CD4-positive, CD25-positive, alpha-beta regulatory T cell (primary cell): ENCODE data around the gene ANAPC13. TPM values are rescaled to one million over a fixed set of nuclear protein-coding genes. Genes with fewer than 3 reads are reported as not detected.

Experiments
- ATAC-seq, 2 donors: fragments of 150-1000 bp; cut with Tn5 transposase; one replicate each; pipeline ENCODE4 v1.10.0; 2021; ENCODE audit warnings: low read depth in 2 of 2, moderate number of reproducible peaks in 2 of 2, moderate library complexity in 1 of 2
- DNase-seq, 3 donors: peaks; one replicate each; pipeline versions ENCODE4 v3.0.0 to v3.0.0-alpha.2; 2012 to 2022; ENCODE audit warnings: mixed read lengths in 1 of 3
- H3K27ac ChIP-seq: one replicate; pipeline ENCODE4 v1.7.0; 2013; ENCODE audit warnings: mild to moderate bottlenecking, low read length; ENCODE audit not compliant: insufficient read depth, poor library complexity, severe bottlenecking
- H3K27me3 ChIP-seq: one replicate; pipeline ENCODE4 v1.7.0; 2013; ENCODE audit warnings: low read length; ENCODE audit not compliant: control insufficient read depth, insufficient read depth
- H3K36me3 ChIP-seq: one replicate; pipeline ENCODE4 v1.7.0; 2013; ENCODE audit warnings: mild to moderate bottlenecking, low read length, moderate library complexity; ENCODE audit not compliant: control insufficient read depth, insufficient read depth
- H3K4me1 ChIP-seq: 2 replicates; pipeline ENCODE4 v1.7.0; 2013; ENCODE audit warnings: mild to moderate bottlenecking, low read length; ENCODE audit not compliant: insufficient read depth, control insufficient read depth, poor library complexity, severe bottlenecking
- H3K4me3 ChIP-seq: one replicate; pipeline ENCODE4 v1.7.0; 2013; ENCODE audit warnings: low read depth, mild to moderate bottlenecking, low read length, moderate library complexity
- H3K9me3 ChIP-seq, 2 experiments: 1 replicate in 1 of 2; 2 replicates in 1 of 2; pipeline ENCODE4 v1.7.0; 2013; ENCODE audit warnings: low read length in 2 of 2, mild to moderate bottlenecking in 1 of 2, moderate library complexity in 1 of 2; ENCODE audit not compliant: control insufficient read depth in 2 of 2
- H3K27ac Mint-ChIP-seq, 3 donors: one replicate each; pipeline ENCODE4 v1.8.0; 2020 to 2022; ENCODE audit warnings: mild to moderate bottlenecking in 3 of 3, mixed read lengths in 3 of 3, moderate library complexity in 2 of 3
- H3K27me3 Mint-ChIP-seq: one replicate; pipeline ENCODE4 v1.8.0; 2022; ENCODE audit warnings: mild to moderate bottlenecking, mixed read lengths
- H3K36me3 Mint-ChIP-seq: one replicate; pipeline ENCODE4 v1.8.0; 2020; ENCODE audit warnings: mixed read lengths
- H3K4me1 Mint-ChIP-seq, 4 donors: one replicate each; pipeline ENCODE4 v1.8.0; 2020 to 2022; ENCODE audit warnings: mixed read lengths in 4 of 4, mild to moderate bottlenecking in 1 of 4
- H3K4me3 Mint-ChIP-seq, 4 donors: one replicate each; pipeline ENCODE4 v1.8.0; 2020 to 2022; ENCODE audit warnings: mild to moderate bottlenecking in 4 of 4, mixed read lengths in 4 of 4, moderate library complexity in 3 of 4
- H3K9me3 Mint-ChIP-seq, 7 donors: one replicate each; pipeline ENCODE4 v1.8.0; 2020 to 2022; ENCODE audit warnings: mixed read lengths in 7 of 7, mild to moderate bottlenecking in 3 of 7, moderate library complexity in 2 of 7
- polyA plus RNA-seq, 4 donors: library from polyadenylated mRNA; unstranded; fragments of 300-500 nt; fragmentation: Illumina TruSeq; gene quantifications; one replicate each; pipeline ENCODE4 v1.2.3, GENCODE V29; 2021
- total RNA-seq: library from RNA; stranded (reverse); gene quantifications from one replicate; pipeline ENCODE4 v1.2.3, GENCODE V29; 2022

The ANAPC13 gene
- total and polyA plus RNA-seq, 5 donors from 2014 or later: 21.8 to 89.7 (median 80.4) TPM

DNA sequence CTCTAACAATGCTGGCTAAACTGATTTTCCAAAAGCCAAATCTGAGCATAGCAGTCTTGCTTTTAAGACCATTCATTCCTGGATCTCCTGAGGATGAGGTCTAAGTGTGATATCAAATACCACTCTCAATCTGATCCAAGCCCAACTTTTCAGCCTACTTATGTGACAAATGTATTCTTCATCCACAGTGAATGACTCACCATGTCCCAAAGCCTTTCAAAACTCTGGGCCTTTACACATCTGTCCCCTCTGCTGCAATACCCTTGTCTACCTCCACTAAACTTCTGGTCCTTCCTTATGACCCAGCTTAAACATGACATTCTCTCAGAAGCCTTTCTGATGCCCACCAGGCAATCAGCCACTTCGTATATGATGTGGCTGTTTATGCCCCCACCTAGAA lies 4.6 kb downstream of the ANAPC13 start:
- Histone ChIP-seq H3K9me3 (no peaks in the 10 kb centered on the region), H3K4me3 (no peak overlapping the region), H3K27ac (no peak overlapping the region), H3K27me3 (no peaks in the 10 kb centered on the region), H3K4me1 (peaks cover 27% of the 10 kb centered on the region), H3K36me3 (peaks cover 59% of the 10 kb centered on the region)
- peak overlapping the region in 1 of 4 donors; percentile 53 for H3K4me3 Mint-ChIP-seq
- no peak overlapping the region for H3K27ac Mint-ChIP-seq
- H3K4me1 Mint-ChIP-seq: peaks cover 22 to 39% (median 27%) of the 10 kb centered on the region in 4 donors
- H3K36me3 Mint-ChIP-seq: peaks cover 49% of the 10 kb centered on the region
- H3K9me3 Mint-ChIP-seq: no peaks in the 10 kb centered on the region
- peaks cover 7% of the 10 kb centered on the region for H3K27me3 Mint-ChIP-seq
- no peak for DNase-seq
- ATAC-seq: no peak

DNA sequence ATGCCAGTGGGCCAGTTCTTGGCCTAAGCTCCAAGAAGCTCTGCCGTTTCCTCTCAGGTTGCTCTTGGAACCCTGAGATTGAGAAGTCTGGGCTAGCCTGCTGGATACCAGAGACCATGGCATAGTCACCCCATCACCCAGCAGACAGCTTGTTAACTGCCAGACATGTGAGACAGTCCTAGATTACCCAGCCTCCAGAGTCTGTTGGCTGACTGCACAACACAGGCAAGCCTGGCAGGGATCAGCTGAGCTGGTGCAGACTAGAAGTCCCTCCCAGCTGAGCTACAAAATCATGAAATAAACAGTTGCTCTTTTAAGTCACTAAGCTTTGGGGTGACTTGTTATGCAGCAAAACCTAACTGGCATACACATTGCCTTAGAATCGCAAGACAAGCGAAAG lies 5.2 kb downstream of the ANAPC13 start:
- Histone ChIP-seq H3K27ac (no peak overlapping the region), H3K9me3 (no peaks in the 10 kb centered on the region), H3K4me1 (peaks cover 27% of the 10 kb centered on the region), H3K27me3 (no peaks in the 10 kb centered on the region), H3K4me3 (no peak overlapping the region), H3K36me3 (peaks cover 64% of the 10 kb centered on the region)
- peaks cover 21 to 33% (median 27%) of the 10 kb centered on the region in 4 donors for H3K4me1 Mint-ChIP-seq
- peaks cover 53% of the 10 kb centered on the region for H3K36me3 Mint-ChIP-seq
- no peak for ATAC-seq
- no peak overlapping the region for H3K27ac Mint-ChIP-seq
- no peaks in the 10 kb centered on the region for H3K9me3 Mint-ChIP-seq
- no peak for DNase-seq
- peaks cover 1% of the 10 kb centered on the region for H3K27me3 Mint-ChIP-seq
- H3K4me3 Mint-ChIP-seq: no peak overlapping the region

- Mint-ChIP-seq H3K27ac (no peak overlapping the region), H3K4me1 (peaks cover 9 to 19% (median 12%) of the 10 kb centered on the region in 4 donors), H3K36me3 (peaks cover 48% of the 10 kb centered on the region), H3K4me3 (no peak overlapping the region), H3K9me3 (no peaks in the 10 kb centered on the region), H3K27me3 (peaks cover 4% of the 10 kb centered on the region)
- no peaks in the 10 kb centered on the region for H3K9me3 ChIP-seq
- no peaks in the 10 kb centered on the region for H3K27me3 ChIP-seq
- no peak overlapping the region for H3K4me3 ChIP-seq
- H3K4me1 ChIP-seq: peaks cover 2% of the 10 kb centered on the region
- H3K27ac ChIP-seq: no peak overlapping the region
- DNase-seq (no peak), ATAC-seq (no peak)
- peaks cover 65% of the 10 kb centered on the region for H3K36me3 ChIP-seq
Measured at GRCh38 chr3:134477938-134478337, 7.8 kb downstream of the ANAPC13 start.

DNA sequence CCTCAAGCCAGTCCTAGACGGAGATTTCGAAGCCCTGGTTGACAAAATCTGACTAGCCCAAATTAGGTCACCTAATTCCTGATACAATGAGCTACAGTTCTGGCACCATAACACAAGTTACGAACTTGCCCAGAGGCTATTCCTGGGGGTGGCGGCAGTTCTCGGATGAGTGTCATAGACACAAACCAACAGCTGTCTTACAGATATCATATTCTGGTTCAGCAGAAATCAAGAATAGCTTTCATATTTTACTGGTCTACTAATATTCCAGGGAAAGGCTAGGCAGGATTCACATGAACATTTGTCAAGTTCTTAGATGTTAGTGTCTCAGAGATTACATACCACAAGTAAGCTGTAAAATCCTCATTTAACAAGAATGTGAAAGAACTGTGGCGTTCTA lies 8.8 kb downstream of the ANAPC13 start:
- Mint-ChIP-seq H3K27me3 (peaks cover 4% of the 10 kb centered on the region), H3K4me3 (no peak overlapping the region), H3K36me3 (peaks cover 41% of the 10 kb centered on the region), H3K9me3 (no peaks in the 10 kb centered on the region), H3K27ac (peak overlapping the region in 1 of 3 donors; percentile 29), H3K4me1 (peaks cover 7 to 13% (median 9%) of the 10 kb centered on the region in 4 donors)
- Histone ChIP-seq H3K9me3 (no peaks in the 10 kb centered on the region), H3K27me3 (no peaks in the 10 kb centered on the region), H3K36me3 (peaks cover 57% of the 10 kb centered on the region), H3K4me1 (no peaks in the 10 kb centered on the region), H3K27ac (no peak overlapping the region), H3K4me3 (no peak overlapping the region)
- ATAC-seq (no peak), DNase-seq (no peak)

- no peaks in the 10 kb centered on the region for H3K9me3 Mint-ChIP-seq
- H3K27ac Mint-ChIP-seq: peak overlapping the region in 1 of 3 donors; percentile 29
- Histone ChIP-seq H3K27me3 (no peaks in the 10 kb centered on the region), H3K27ac (no peak overlapping the region), H3K4me1 (no peaks in the 10 kb centered on the region), H3K36me3 (peaks cover 53% of the 10 kb centered on the region), H3K4me3 (no peak overlapping the region), H3K9me3 (no peaks in the 10 kb centered on the region)
- H3K27me3 Mint-ChIP-seq: peaks cover 4% of the 10 kb centered on the region
- H3K4me1 Mint-ChIP-seq: peaks cover 3 to 13% (median 7%) of the 10 kb centered on the region in 4 donors
- no peak for DNase-seq
- H3K36me3 Mint-ChIP-seq: peaks cover 43% of the 10 kb centered on the region
- ATAC-seq: no peak
- H3K4me3 Mint-ChIP-seq: no peak overlapping the region
Measured at GRCh38 chr3:134476306-134476705, 9.5 kb downstream of the ANAPC13 start.

- Histone ChIP-seq H3K9me3 (no peaks in the 10 kb centered on the region), H3K27ac (no peak overlapping the region), H3K36me3 (peaks cover 41% of the 10 kb centered on the region), H3K4me3 (no peak overlapping the region), H3K4me1 (no peaks in the 10 kb centered on the region), H3K27me3 (no peaks in the 10 kb centered on the region)
- H3K9me3 Mint-ChIP-seq: no peaks in the 10 kb centered on the region
- H3K4me3 Mint-ChIP-seq: no peak overlapping the region
- no peak for ATAC-seq
- no peak overlapping the region for H3K27ac Mint-ChIP-seq
- peaks cover 35% of the 10 kb centered on the region for H3K36me3 Mint-ChIP-seq
- H3K4me1 Mint-ChIP-seq: peaks cover 0 to 13% (median 7%) of the 10 kb centered on the region in 4 donors
- no peak for DNase-seq
- H3K27me3 Mint-ChIP-seq: peaks cover 4% of the 10 kb centered on the region
Measured at GRCh38 chr3:134474956-134475355, 10.8 kb downstream of the ANAPC13 start.

- peaks cover 4% of the 10 kb centered on the region for H3K27me3 Mint-ChIP-seq
- ATAC-seq (peak; percentile 71 to 73), DNase-seq (peak; percentile 60 to 82 (median 69))
- no peaks in the 10 kb centered on the region for H3K9me3 Mint-ChIP-seq
- Histone ChIP-seq H3K4me3 (no peak overlapping the region), H3K9me3 (no peaks in the 10 kb centered on the region), H3K36me3 (peaks cover 36% of the 10 kb centered on the region), H3K27me3 (no peaks in the 10 kb centered on the region), H3K27ac (no peak overlapping the region), H3K4me1 (no peaks in the 10 kb centered on the region)
- H3K36me3 Mint-ChIP-seq: peaks cover 31% of the 10 kb centered on the region
- no peak overlapping the region for H3K4me3 Mint-ChIP-seq
- H3K4me1 Mint-ChIP-seq: peaks cover 0 to 11% (median 7%) of the 10 kb centered on the region in 4 donors
- H3K27ac Mint-ChIP-seq: peak overlapping the region in 1 of 3 donors; percentile 17
Measured at GRCh38 chr3:134473868-134474546, 11.8 kb downstream of the ANAPC13 start.

DNA sequence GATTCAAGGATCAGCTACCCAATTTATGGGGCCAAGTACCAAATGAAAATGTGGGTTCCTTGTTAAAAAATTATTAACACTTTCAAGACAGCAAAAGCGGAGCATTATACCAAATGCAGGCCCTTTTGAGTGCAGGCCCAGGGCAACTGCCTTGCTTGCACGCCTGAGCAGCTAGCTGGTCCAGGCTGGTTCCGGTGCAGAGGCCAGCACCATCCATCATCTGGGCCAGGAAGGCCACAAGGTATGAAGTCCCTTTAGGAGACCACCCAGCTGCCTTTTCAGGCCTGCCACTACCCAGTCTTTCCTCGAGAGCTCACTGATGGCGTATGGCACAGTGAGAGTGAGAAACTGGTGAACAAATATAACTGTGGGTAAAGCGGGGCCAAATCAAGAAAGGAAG lies 13.0 kb downstream of the ANAPC13 start:
- ATAC-seq: no peak
- Histone ChIP-seq H3K4me3 (no peak overlapping the region), H3K9me3 (no peaks in the 10 kb centered on the region), H3K27me3 (no peaks in the 10 kb centered on the region), H3K4me1 (no peaks in the 10 kb centered on the region), H3K36me3 (peaks cover 24% of the 10 kb centered on the region), H3K27ac (no peak overlapping the region)
- Mint-ChIP-seq H3K27me3 (peaks cover 4% of the 10 kb centered on the region), H3K27ac (no peak overlapping the region), H3K4me1 (peaks cover 0 to 9% (median 7%) of the 10 kb centered on the region in 4 donors), H3K36me3 (peaks cover 21% of the 10 kb centered on the region), H3K9me3 (no peaks in the 10 kb centered on the region), H3K4me3 (no peak overlapping the region)
- no peak for DNase-seq
